IPS-18c (cell line): ENCODE measurements around the gene DAB1.
"Not testable (repeated sequence)": the region's sequence is repeated elsewhere in the genome, so short reads cannot be mapped to it uniquely, and the experiment has no call there.

ENCODE experiments used
- H3K4me3 ChIP-seq: 2 replicates; pipeline ENCODE4 v1.7.0; 2013; ENCODE audit warnings: low read depth, mild to moderate bottlenecking, low read length, moderate library complexity; ENCODE audit not compliant: insufficient read depth
- H3K9me3 ChIP-seq: one replicate; pipeline ENCODE4 v1.6.1; 2013; ENCODE audit warnings: mild to moderate bottlenecking, low read length, moderate library complexity; ENCODE audit not compliant: control insufficient read depth, insufficient read depth

DAB1 gene

GRCh38 chr1:57229998-57230397, 193.9 kb downstream of the DAB1 start:
- H3K4me3 ChIP-seq: no peak overlapping the region
- H3K9me3 ChIP-seq: no peaks in the 10 kb centered on the region

- H3K4me3 ChIP-seq: no peak overlapping the region
- H3K9me3 ChIP-seq: no peaks in the 10 kb centered on the region
Measured at GRCh38 chr1:57229076-57229475, 194.8 kb downstream of the DAB1 start.

- no peaks in the 10 kb centered on the region for H3K9me3 ChIP-seq
- no peak overlapping the region for H3K4me3 ChIP-seq
Measured at GRCh38 chr1:57222801-57223200, 201.1 kb downstream of the DAB1 start.

GRCh38 chr1:57222307-57222706, 201.6 kb downstream of the DAB1 start:
- H3K4me3 ChIP-seq: no peak overlapping the region
- H3K9me3 ChIP-seq: no peaks in the 10 kb centered on the region

GRCh38 chr1:57220905-57221304, 203.0 kb downstream of the DAB1 start:
- H3K4me3 ChIP-seq, H3K9me3 ChIP-seq: not testable (repeated sequence)

- H3K4me3 ChIP-seq: no peak overlapping the region
- H3K9me3 ChIP-seq: no peaks in the 10 kb centered on the region
Measured at GRCh38 chr1:57218487-57219079, 205.3 kb downstream of the DAB1 start.

GRCh38 chr1:57217905-57218304, 206.0 kb downstream of the DAB1 start:
- H3K4me3 ChIP-seq: no peak overlapping the region
- H3K9me3 ChIP-seq: no peaks in the 10 kb centered on the region

GRCh38 chr1:57214951-57215575, 208.8 kb downstream of the DAB1 start:
- Histone ChIP-seq H3K9me3 (no peaks in the 10 kb centered on the region), H3K4me3 (no peak overlapping the region)

- no peaks in the 10 kb centered on the region for H3K9me3 ChIP-seq
- no peak overlapping the region for H3K4me3 ChIP-seq
Measured at GRCh38 chr1:57210881-57211280, 213.0 kb downstream of the DAB1 start.

GRCh38 chr1:57209495-57209894, 214.4 kb downstream of the DAB1 start:
- Histone ChIP-seq H3K9me3 (no peaks in the 10 kb centered on the region), H3K4me3 (no peak overlapping the region)

GRCh38 chr1:57208741-57209302, 215.0 kb downstream of the DAB1 start:
- Histone ChIP-seq H3K9me3 (no peaks in the 10 kb centered on the region), H3K4me3 (no peak overlapping the region)

GRCh38 chr1:57206038-57206437, 217.8 kb downstream of the DAB1 start:
- no peak overlapping the region for H3K4me3 ChIP-seq
- no peaks in the 10 kb centered on the region for H3K9me3 ChIP-seq

GRCh38 chr1:57204942-57205787, 218.7 kb downstream of the DAB1 start:
- no peak overlapping the region for H3K4me3 ChIP-seq
- no peaks in the 10 kb centered on the region for H3K9me3 ChIP-seq

- H3K9me3 ChIP-seq: no peaks in the 10 kb centered on the region
- H3K4me3 ChIP-seq: no peak overlapping the region
Measured at GRCh38 chr1:57204091-57204490, 219.8 kb downstream of the DAB1 start.

GRCh38 chr1:57202241-57202640, 221.6 kb downstream of the DAB1 start:
- Histone ChIP-seq H3K9me3 (no peaks in the 10 kb centered on the region), H3K4me3 (no peak overlapping the region)

- Histone ChIP-seq H3K9me3 (no peaks in the 10 kb centered on the region), H3K4me3 (no peak overlapping the region)
Measured at GRCh38 chr1:57198912-57199311, 224.9 kb downstream of the DAB1 start.

- Histone ChIP-seq H3K9me3 (no peaks in the 10 kb centered on the region), H3K4me3 (no peak overlapping the region)
Measured at GRCh38 chr1:57195436-57195941, 228.4 kb downstream of the DAB1 start.

GRCh38 chr1:57192222-57192621, 231.6 kb downstream of the DAB1 start:
- H3K9me3 ChIP-seq: no peaks in the 10 kb centered on the region
- H3K4me3 ChIP-seq: no peak overlapping the region
